Fibroblast of lung (primary cell): ENCODE data around the gene HSP90AB1. TPM values are rescaled to one million over a fixed set of nuclear protein-coding genes. Genes with fewer than 3 reads are reported as not detected.

ENCODE experiments used
- DNase-seq, 2 donors: peaks; one replicate each; pipeline versions ENCODE4 v3.0.0 to v3.0.0-alpha.2; 2010; ENCODE audit warnings: low read depth in 2 of 2
- H2AFZ ChIP-seq: 2 replicates; pipeline ENCODE4 v1.5.1; 2012; ENCODE audit warnings: low read length, control low read depth, inconsistent platforms
- H3K27ac ChIP-seq: 2 replicates; pipeline ENCODE4 v1.5.1; 2011; ENCODE audit warnings: low read length, control low read depth; ENCODE audit not compliant: insufficient read depth
- H3K27me3 ChIP-seq: 2 replicates; pipeline ENCODE4 v1.5.1; 2011; ENCODE audit warnings: mild to moderate bottlenecking, low read length; ENCODE audit not compliant: control insufficient read depth, insufficient read depth
- H3K36me3 ChIP-seq: 2 replicates; pipeline ENCODE4 v1.5.1; 2011; ENCODE audit warnings: low read length; ENCODE audit not compliant: control insufficient read depth, insufficient read depth
- H3K4me1 ChIP-seq: 2 replicates; pipeline ENCODE4 v1.5.1; 2011; ENCODE audit warnings: low read length; ENCODE audit not compliant: control insufficient read depth, insufficient read depth; ENCODE audit errors: extremely low read depth
- H3K4me2 ChIP-seq: 2 replicates; pipeline ENCODE4 v1.5.1; 2011; ENCODE audit warnings: low read length, control low read depth; ENCODE audit not compliant: insufficient read depth; ENCODE audit errors: extremely low read depth
- H3K4me3 ChIP-seq, 4 experiments: fragments of 200-600 bp in 1 of 4; sonication (generic) in 1 of 4; replicated peaks in 1 of 4; 2 replicates each; pipeline ENCODE4 v1.5.1; 2011 to 2016; ENCODE audit warnings: low read length in 4 of 4, low read depth in 3 of 4, mild to moderate bottlenecking in 3 of 4, control low read depth in 2 of 4, inconsistent platforms in 1 of 4, mixed read lengths in 1 of 4; ENCODE audit not compliant: insufficient read depth in 1 of 4; ENCODE audit errors: control extremely low read depth in 1 of 4
- H3K79me2 ChIP-seq: 2 replicates; pipeline ENCODE4 v1.5.1; 2012; ENCODE audit warnings: mild to moderate bottlenecking, low read length, inconsistent platforms; ENCODE audit not compliant: control insufficient read depth, insufficient read depth
- H3K9ac ChIP-seq: 2 replicates; pipeline ENCODE4 v1.5.1; 2011; ENCODE audit warnings: mild to moderate bottlenecking, low read length, control low read depth; ENCODE audit not compliant: insufficient read depth
- H3K9me3 ChIP-seq: 2 replicates; pipeline ENCODE4 v1.5.1; 2012; ENCODE audit warnings: low read depth, low read length; ENCODE audit not compliant: control insufficient read depth, insufficient read depth
- H4K20me1 ChIP-seq: 2 replicates; pipeline ENCODE4 v1.5.1; 2011; ENCODE audit warnings: low read length; ENCODE audit not compliant: control insufficient read depth, insufficient read depth; ENCODE audit errors: extremely low read depth
- EZH2 ChIP-seq: IDR thresholded peaks from 2 replicates; pipeline ENCODE4 v1.5.1; 2012; ENCODE audit warnings: low read length, control low read depth, mild to moderate bottlenecking; ENCODE audit errors: missing control alignments
- polyA plus RNA-seq, 2 donors: library from polyadenylated mRNA; depleted of rRNA in 1 of 2; stranded (reverse) in 1 of 2; unstranded in 1 of 2; fragments of >200 nt; gene quantifications; 2 replicates each; pipeline ENCODE4 v1.2.1, GENCODE V29; 2011 to 2012; ENCODE audit warnings: missing spikeins in 1 of 2
- total RNA-seq: library from RNA; depleted of rRNA; stranded (reverse); fragments of >200 nt; gene quantifications from 2 replicates; pipeline ENCODE4 v1.2.1, GENCODE V29; 2014
- TF ChIP-seq, protein P1 (sequence below), 2 donors: IDR thresholded peaks in 1 of 2; conservative IDR thresholded peaks in 1 of 2; 1 replicate in 1 of 2; 2 replicates in 1 of 2; pipeline ENCODE4 v1.5.1; 2011 to 2012; ENCODE audit warnings: low read length in 2 of 2, control low read depth in 1 of 2, inconsistent platforms in 1 of 2, low read depth in 1 of 2, mild to moderate bottlenecking in 1 of 2

Gene HSP90AB1
- total and polyA plus RNA-seq, 2 donors (not counting 1 experiment from before 2014, with no cell fraction given) = 452 to 775 TPM

DNA sequence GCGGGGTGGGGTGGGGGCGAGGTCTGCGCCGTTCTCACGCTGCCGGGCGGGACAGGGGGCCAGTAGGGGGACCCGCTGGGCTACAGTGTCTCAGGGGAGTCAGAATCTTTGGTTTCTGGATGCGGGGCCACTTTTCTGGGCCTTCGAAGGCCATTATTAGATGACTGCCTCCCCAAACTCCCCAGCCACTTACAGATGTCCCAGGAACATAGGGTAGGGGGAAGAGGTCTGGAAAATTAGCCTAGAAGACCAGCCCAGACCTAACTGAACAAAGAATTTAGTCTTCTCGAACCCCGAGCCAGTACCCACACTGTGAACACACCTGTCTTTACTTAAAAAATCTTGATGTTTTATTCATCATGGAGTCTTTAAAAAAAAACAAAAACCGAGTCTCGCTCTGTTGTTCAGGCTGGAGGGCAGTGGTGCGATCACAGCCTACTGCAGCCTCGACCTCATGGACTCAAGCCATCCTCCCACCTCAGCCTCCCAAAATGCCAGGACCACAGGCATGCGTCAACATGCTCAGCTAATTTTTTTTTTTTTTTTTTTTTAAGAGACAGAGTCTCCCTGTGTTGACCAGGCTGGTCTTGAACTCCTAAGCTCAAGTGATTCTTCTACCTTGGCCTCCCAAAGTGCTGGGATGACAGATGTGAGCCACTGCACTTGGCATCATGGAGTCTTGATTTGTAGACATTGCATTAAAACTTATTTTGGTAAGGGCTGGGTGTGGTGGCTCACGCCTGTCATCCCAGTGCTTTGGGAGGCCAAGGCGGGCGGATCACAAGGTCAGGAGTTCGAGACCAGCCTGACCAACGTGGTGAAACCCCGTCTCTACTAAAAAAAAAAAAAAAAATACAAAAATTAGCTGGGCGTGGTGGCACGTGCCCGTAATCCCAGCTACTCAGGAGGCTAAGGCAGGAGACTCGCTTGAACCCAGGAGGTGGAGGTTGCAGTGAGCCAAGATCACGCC, 26.8 kb upstream of the HSP90AB1 start:
- Histone ChIP-seq H3K4me2 (peak overlapping the region; percentile 49), H3K9me3 (no peaks in the 10 kb centered on the region), H3K36me3 (no peaks in the 10 kb centered on the region), H3K4me1 (peaks cover 24% of the 10 kb centered on the region), H2AFZ (no peak overlapping the region), H3K27ac (no peak overlapping the region), H3K4me3 (peak overlapping the region in 1 of 4 experiments; percentile 60), H3K27me3 (no peaks in the 10 kb centered on the region), H3K79me2 (peaks cover 4% of the 10 kb centered on the region), H3K9ac (no peak overlapping the region), H4K20me1 (no peaks in the 10 kb centered on the region)
- TF ChIP-seq EZH2 = no peak
- TF ChIP-seq, protein P1, sequence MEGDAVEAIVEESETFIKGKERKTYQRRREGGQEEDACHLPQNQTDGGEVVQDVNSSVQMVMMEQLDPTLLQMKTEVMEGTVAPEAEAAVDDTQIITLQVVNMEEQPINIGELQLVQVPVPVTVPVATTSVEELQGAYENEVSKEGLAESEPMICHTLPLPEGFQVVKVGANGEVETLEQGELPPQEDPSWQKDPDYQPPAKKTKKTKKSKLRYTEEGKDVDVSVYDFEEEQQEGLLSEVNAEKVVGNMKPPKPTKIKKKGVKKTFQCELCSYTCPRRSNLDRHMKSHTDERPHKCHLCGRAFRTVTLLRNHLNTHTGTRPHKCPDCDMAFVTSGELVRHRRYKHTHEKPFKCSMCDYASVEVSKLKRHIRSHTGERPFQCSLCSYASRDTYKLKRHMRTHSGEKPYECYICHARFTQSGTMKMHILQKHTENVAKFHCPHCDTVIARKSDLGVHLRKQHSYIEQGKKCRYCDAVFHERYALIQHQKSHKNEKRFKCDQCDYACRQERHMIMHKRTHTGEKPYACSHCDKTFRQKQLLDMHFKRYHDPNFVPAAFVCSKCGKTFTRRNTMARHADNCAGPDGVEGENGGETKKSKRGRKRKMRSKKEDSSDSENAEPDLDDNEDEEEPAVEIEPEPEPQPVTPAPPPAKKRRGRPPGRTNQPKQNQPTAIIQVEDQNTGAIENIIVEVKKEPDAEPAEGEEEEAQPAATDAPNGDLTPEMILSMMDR (conservative IDR thresholded peaks at IDR 0.05 in 1 of 2, IDR thresholded peaks at IDR 0.05 in 1 of 2; ENCODE audit: low read depth in 1 of 2, low read length in 2 of 2) = no peak
- no peak for DNase-seq

DNA sequence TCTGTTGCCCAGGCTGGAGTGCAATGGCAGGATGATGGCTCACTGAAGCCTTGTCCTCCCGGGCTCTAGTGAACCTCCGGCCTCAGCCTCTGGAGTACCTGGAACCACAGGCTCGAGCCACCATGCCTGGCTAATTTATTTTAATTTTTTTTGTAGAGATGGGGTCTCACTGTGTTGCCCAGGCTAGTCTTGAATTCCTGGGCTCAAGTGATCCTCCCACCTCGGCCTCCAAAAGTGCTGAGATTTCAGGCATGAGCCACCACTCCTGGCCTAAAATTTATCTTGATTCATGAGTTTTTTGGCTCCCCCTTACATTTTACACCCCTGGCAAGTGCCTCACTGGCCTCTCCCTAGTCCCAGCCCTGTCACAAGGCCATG, 26.0 kb upstream of the HSP90AB1 start:
- peaks cover 24% of the 10 kb centered on the region for H3K4me1 ChIP-seq
- no peak overlapping the region for H3K4me2 ChIP-seq
- no peak overlapping the region for H2AFZ ChIP-seq
- no peaks in the 10 kb centered on the region for H3K27me3 ChIP-seq
- no peak overlapping the region for H3K27ac ChIP-seq
- DNase-seq = no peak
- no peak overlapping the region for H3K4me3 ChIP-seq
- H3K79me2 ChIP-seq = peaks cover 4% of the 10 kb centered on the region
- no peaks in the 10 kb centered on the region for H4K20me1 ChIP-seq
- no peak for TF ChIP-seq EZH2
- TF ChIP-seq, protein P1 (conservative IDR thresholded peaks at IDR 0.05 in 1 of 2, IDR thresholded peaks at IDR 0.05 in 1 of 2; ENCODE audit: low read depth in 1 of 2, low read length in 2 of 2) = no peak
- no peaks in the 10 kb centered on the region for H3K36me3 ChIP-seq
- no peaks in the 10 kb centered on the region for H3K9me3 ChIP-seq
- H3K9ac ChIP-seq = no peak overlapping the region

DNA sequence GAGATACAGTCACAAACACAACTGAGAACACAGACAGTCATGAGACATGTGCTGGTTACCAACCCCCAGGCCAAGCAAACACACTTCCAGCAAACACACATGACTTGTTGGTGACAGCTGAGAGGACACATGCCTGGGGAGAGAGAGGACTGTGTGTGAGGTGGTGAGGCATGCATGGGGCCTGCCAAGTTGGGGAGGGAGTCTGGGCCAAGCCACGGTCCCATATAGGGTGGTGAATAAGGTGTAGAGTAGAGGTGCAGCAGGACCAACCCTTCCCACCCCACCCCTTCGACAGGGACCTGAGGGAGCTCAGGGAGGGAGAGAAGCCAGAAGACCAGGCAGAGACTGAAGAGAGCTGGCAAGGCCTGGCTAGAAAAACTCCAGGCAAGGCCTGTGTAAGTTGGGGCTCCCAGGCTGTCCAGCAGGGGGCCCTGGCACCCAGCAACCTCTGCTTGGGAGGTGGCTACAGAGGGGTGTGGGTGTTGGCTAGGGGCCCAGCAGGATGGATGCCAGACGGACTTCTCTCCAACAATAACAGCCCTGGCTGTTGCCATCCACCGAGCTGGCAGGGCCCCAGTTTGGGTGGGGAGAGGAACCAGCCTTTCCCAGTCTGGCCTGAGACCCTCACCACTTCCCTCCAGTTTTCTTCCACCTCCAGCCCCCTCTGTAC, 25.5 kb upstream of the HSP90AB1 start:
- Histone ChIP-seq H3K27me3 (no peaks in the 10 kb centered on the region), H3K4me2 (peak overlapping the region; percentile 13), H3K9me3 (no peaks in the 10 kb centered on the region), H4K20me1 (no peaks in the 10 kb centered on the region), H3K27ac (no peak overlapping the region), H3K9ac (no peak overlapping the region), H3K36me3 (no peaks in the 10 kb centered on the region), H3K4me3 (no peak overlapping the region), H3K79me2 (peaks cover 4% of the 10 kb centered on the region), H2AFZ (no peak overlapping the region), H3K4me1 (peaks cover 24% of the 10 kb centered on the region)
- TF ChIP-seq EZH2 = no peak
- TF ChIP-seq, protein P1 (conservative IDR thresholded peaks at IDR 0.05 in 1 of 2, IDR thresholded peaks at IDR 0.05 in 1 of 2; ENCODE audit: low read depth in 1 of 2, low read length in 2 of 2) = peak; percentile 54 to 90
- peak; percentile 71 to 84 for DNase-seq
